HepG2 (cell line): ENCODE data around the gene TOP2A. TPM values are rescaled to one million over a fixed set of nuclear protein-coding genes. Genes with fewer than 3 reads are reported as not detected.

Experiments
- ARID2 ChIP-seq: sonication (generic); formaldehyde crosslinking; IDR thresholded peaks from 2 replicates; pipeline ENCODE4 v1.8.1; 2022; ENCODE audit warnings: mild to moderate bottlenecking, missing genetic modification reagents, borderline replicate concordance
- CREM ChIP-seq, 2 experiments: sonication (generic) in 1 of 2; formaldehyde crosslinking in 1 of 2; IDR thresholded peaks; 2 replicates each; pipeline versions ENCODE4 v1.4.0 to v1.6.1; 2016 to 2020; ENCODE audit warnings: antibody characterized with exemption in 1 of 2, mild to moderate bottlenecking in 1 of 2, missing genetic modification reagents in 1 of 2
- GFI1 ChIP-seq: sonication (generic); formaldehyde crosslinking; IDR thresholded peaks from 2 replicates; pipeline ENCODE4 v1.5.0; 2020; ENCODE audit warnings: missing genetic modification reagents, mild to moderate bottlenecking, borderline replicate concordance
- HOXA5 ChIP-seq: sonication (generic); formaldehyde crosslinking; IDR thresholded peaks from 2 replicates; pipeline ENCODE4 v1.4.0; 2020; ENCODE audit warnings: missing genetic modification reagents
- MED8 ChIP-seq: sonication (generic); formaldehyde crosslinking; IDR thresholded peaks from 2 replicates; pipeline ENCODE4 v1.8.1; 2023; ENCODE audit warnings: mild to moderate bottlenecking, missing genetic modification reagents; ENCODE audit not compliant: insufficient replicate concordance
- NR2F2 ChIP-seq: IDR thresholded peaks from 2 replicates; pipeline ENCODE4 v1.6.1; 2012; ENCODE audit warnings: low read depth, inconsistent platforms, borderline replicate concordance
- ZBTB21 ChIP-seq: sonication (generic); formaldehyde crosslinking; IDR thresholded peaks from 2 replicates; pipeline ENCODE4 v1.4.0; 2020; ENCODE audit warnings: missing genetic modification reagents
- ZNF263 ChIP-seq: sonication (generic); formaldehyde crosslinking; IDR thresholded peaks from 2 replicates; pipeline ENCODE4 v1.4.0; 2020; ENCODE audit warnings: missing genetic modification reagents
- ZNF3 ChIP-seq: IDR thresholded peaks from 2 replicates; pipeline ENCODE4 v1.7.0; 2017; ENCODE audit warnings: inconsistent platforms
- ZNF326 ChIP-seq: sonication (generic); formaldehyde crosslinking; IDR thresholded peaks from 2 replicates; pipeline ENCODE4 v1.4.0; 2020; ENCODE audit warnings: missing genetic modification reagents, borderline replicate concordance
- ZNF451 ChIP-seq: sonication (generic); formaldehyde crosslinking; IDR thresholded peaks from 2 replicates; pipeline ENCODE4 v1.5.0; 2020; ENCODE audit warnings: mild to moderate bottlenecking, missing genetic modification reagents
- ZNF484 ChIP-seq: sonication (generic); formaldehyde crosslinking; IDR thresholded peaks from 2 replicates; pipeline ENCODE4 v1.5.1; 2020; ENCODE audit warnings: mild to moderate bottlenecking, low read depth, missing genetic modification reagents, borderline replicate concordance
- ZNF605 ChIP-seq: sonication (generic); formaldehyde crosslinking; IDR thresholded peaks from 2 replicates; pipeline ENCODE4 v1.8.0; 2022; ENCODE audit warnings: mild to moderate bottlenecking, missing genetic modification reagents
- ZNF614 ChIP-seq: IDR thresholded peaks from 2 replicates; pipeline ENCODE4 v1.6.1; 2018; ENCODE audit warnings: missing biosample characterization, missing genetic modification reagents, inconsistent platforms, borderline replicate concordance
- polyA plus RNA-seq, 8 experiments: library from polyadenylated mRNA; depleted of rRNA in 3 of 8; stranded (reverse) in 7 of 8; unstranded in 1 of 8; fragments of >200 nt; fragmentation: Illumina TruSeq in 4 of 8; extraction: Trizol in 4 of 8; gene quantifications; 2 replicates each; pipeline versions ENCODE4 v1.2.1 to v1.2.3, GENCODE V29; 2011 to 2016; ENCODE audit warnings: low read depth in 4 of 8, missing spikeins in 1 of 8, mixed read lengths in 1 of 8; ENCODE audit not compliant: insufficient read depth in 1 of 8
- total RNA-seq, 5 experiments: library from RNA; depleted of rRNA; stranded (reverse); fragments of >200 nt; fragmentation: Illumina TruSeq; extraction: Trizol; gene quantifications; 2 replicates each; pipeline ENCODE4 v1.2.3, GENCODE V29; 2016; ENCODE audit warnings: low read depth in 1 of 5
- TF ChIP-seq, protein P1 (sequence below): sonication (generic); formaldehyde crosslinking; IDR thresholded peaks from 2 replicates; pipeline ENCODE4 v1.4.0; 2020; ENCODE audit warnings: low read depth, missing genetic modification reagents
- TF ChIP-seq, protein P2 (sequence below): sonication (generic); formaldehyde crosslinking; IDR thresholded peaks from 2 replicates; pipeline ENCODE4 v1.4.0; 2020; ENCODE audit warnings: missing genetic modification reagents, borderline replicate concordance
- TF ChIP-seq, protein P3 (sequence below): sonication (generic); formaldehyde crosslinking; IDR thresholded peaks from 2 replicates; pipeline ENCODE4 v1.5.1; 2020; ENCODE audit warnings: mild to moderate bottlenecking, moderate library complexity, missing genetic modification reagents
- TF ChIP-seq, protein P4 (sequence below): sonication (generic); formaldehyde crosslinking; IDR thresholded peaks from 2 replicates; pipeline ENCODE4 v1.9.0; 2021; ENCODE audit warnings: missing genetic modification reagents, borderline replicate concordance

Gene TOP2A
- total and polyA plus RNA-seq, 2 of the 13 experiments (the other 11 are each of a cell fraction or from before 2014, with no cell fraction given) = 108 to 327 TPM

DNA sequence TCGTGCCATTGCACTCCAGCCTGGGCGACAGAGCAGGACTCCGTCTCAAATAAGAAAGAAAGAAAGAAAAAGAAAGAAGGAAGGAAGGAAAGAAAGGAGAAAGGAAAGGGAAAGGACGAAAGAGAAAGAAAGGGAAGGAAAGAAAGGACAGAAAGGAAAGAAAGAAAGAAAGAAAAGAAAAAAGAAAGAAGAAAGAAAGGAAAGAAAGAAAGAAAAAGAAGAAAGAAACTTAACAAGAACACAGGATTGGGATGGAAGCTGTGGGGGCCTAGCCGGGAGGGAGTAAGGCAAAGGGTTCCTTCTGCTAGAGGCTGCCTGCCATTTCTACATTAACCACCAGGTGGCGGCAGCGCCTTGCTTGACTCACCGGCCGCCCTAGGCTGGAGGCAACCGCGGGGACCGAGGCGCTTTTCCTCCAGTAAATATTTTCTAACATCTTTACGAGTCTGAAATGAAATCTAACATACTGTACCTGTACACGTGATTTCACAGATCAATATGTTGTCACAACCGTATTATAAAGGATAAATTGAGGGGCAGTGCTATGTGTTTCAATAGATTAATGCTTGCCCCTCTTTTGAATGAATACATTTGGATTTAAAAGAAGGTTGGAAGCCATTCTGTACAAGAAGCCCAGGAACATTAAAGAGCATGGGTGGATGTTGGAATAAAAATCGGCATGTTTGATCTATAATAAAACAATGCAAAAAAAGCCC is 59.2 kb downstream of the TOP2A start (continued):
- TF ChIP-seq CREM (IDR thresholded peaks at IDR 0.05) (no peak), CREM (CRISPR knock-in tag; IDR thresholded peaks at IDR 0.05) (no peak), ZNF605 (CRISPR knock-in tag) (no peak), ZBTB21 (CRISPR knock-in tag) (no peak), NR2F2 (no peak), GFI1 (CRISPR knock-in tag) (no peak), ZNF263 (no peak), ZNF451 (CRISPR knock-in tag) (no peak), ZNF3 (CRISPR knock-in tag) (no peak), HOXA5 (CRISPR knock-in tag) (no peak), ZNF614 (CRISPR knock-in tag) (no peak), ARID2 (CRISPR knock-in tag) (no peak), ZNF484 (CRISPR knock-in tag) (no peak), MED8 (no peak), ZNF326 (CRISPR knock-in tag) (no peak)
- TF ChIP-seq, protein P1, sequence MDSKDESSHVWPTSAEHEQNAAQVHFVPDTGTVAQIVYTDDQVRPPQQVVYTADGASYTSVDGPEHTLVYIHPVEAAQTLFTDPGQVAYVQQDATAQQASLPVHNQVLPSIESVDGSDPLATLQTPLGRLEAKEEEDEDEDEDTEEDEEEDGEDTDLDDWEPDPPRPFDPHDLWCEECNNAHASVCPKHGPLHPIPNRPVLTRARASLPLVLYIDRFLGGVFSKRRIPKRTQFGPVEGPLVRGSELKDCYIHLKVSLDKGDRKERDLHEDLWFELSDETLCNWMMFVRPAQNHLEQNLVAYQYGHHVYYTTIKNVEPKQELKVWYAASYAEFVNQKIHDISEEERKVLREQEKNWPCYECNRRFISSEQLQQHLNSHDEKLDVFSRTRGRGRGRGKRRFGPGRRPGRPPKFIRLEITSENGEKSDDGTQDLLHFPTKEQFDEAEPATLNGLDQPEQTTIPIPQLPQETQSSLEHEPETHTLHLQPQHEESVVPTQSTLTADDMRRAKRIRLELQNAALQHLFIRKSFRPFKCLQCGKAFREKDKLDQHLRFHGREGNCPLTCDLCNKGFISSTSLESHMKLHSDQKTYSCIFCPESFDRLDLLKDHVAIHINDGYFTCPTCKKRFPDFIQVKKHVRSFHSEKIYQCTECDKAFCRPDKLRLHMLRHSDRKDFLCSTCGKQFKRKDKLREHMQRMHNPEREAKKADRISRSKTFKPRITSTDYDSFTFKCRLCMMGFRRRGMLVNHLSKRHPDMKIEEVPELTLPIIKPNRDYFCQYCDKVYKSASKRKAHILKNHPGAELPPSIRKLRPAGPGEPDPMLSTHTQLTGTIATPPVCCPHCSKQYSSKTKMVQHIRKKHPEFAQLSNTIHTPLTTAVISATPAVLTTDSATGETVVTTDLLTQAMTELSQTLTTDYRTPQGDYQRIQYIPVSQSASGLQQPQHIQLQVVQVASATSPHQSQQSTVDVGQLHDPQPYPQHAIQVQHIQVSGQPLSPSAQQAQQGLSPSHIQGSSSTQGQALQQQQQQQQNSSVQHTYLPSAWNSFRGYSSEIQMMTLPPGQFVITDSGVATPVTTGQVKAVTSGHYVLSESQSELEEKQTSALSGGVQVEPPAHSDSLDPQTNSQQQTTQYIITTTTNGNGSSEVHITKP = no peak
- TF ChIP-seq, protein P2, sequence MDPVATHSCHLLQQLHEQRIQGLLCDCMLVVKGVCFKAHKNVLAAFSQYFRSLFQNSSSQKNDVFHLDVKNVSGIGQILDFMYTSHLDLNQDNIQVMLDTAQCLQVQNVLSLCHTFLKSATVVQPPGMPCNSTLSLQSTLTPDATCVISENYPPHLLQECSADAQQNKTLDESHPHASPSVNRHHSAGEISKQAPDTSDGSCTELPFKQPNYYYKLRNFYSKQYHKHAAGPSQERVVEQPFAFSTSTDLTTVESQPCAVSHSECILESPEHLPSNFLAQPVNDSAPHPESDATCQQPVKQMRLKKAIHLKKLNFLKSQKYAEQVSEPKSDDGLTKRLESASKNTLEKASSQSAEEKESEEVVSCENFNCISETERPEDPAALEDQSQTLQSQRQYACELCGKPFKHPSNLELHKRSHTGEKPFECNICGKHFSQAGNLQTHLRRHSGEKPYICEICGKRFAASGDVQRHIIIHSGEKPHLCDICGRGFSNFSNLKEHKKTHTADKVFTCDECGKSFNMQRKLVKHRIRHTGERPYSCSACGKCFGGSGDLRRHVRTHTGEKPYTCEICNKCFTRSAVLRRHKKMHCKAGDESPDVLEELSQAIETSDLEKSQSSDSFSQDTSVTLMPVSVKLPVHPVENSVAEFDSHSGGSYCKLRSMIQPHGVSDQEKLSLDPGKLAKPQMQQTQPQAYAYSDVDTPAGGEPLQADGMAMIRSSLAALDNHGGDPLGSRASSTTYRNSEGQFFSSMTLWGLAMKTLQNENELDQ (CRISPR knock-in tag) = no peak
- TF ChIP-seq, protein P3, sequence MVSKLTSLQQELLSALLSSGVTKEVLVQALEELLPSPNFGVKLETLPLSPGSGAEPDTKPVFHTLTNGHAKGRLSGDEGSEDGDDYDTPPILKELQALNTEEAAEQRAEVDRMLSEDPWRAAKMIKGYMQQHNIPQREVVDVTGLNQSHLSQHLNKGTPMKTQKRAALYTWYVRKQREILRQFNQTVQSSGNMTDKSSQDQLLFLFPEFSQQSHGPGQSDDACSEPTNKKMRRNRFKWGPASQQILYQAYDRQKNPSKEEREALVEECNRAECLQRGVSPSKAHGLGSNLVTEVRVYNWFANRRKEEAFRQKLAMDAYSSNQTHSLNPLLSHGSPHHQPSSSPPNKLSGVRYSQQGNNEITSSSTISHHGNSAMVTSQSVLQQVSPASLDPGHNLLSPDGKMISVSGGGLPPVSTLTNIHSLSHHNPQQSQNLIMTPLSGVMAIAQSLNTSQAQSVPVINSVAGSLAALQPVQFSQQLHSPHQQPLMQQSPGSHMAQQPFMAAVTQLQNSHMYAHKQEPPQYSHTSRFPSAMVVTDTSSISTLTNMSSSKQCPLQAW = 0 out of 2 replicates have a peak, but pooled peaks have one; percentile 14
- TF ChIP-seq, protein P4, sequence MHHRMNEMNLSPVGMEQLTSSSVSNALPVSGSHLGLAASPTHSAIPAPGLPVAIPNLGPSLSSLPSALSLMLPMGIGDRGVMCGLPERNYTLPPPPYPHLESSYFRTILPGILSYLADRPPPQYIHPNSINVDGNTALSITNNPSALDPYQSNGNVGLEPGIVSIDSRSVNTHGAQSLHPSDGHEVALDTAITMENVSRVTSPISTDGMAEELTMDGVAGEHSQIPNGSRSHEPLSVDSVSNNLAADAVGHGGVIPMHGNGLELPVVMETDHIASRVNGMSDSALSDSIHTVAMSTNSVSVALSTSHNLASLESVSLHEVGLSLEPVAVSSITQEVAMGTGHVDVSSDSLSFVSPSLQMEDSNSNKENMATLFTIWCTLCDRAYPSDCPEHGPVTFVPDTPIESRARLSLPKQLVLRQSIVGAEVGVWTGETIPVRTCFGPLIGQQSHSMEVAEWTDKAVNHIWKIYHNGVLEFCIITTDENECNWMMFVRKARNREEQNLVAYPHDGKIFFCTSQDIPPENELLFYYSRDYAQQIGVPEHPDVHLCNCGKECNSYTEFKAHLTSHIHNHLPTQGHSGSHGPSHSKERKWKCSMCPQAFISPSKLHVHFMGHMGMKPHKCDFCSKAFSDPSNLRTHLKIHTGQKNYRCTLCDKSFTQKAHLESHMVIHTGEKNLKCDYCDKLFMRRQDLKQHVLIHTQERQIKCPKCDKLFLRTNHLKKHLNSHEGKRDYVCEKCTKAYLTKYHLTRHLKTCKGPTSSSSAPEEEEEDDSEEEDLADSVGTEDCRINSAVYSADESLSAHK (CRISPR knock-in tag) = no peak
